Right lobe of liver (tissue), 6 donors: ENCODE data around the gene ACACA. TPM values are rescaled to one million over a fixed set of nuclear protein-coding genes. Genes with fewer than 3 reads are reported as not detected.

Source experiments
- ATAC-seq, 4 donors: fragments of 200-7000 bp; cut with Tn5 transposase; one replicate each; pipeline ENCODE4 v1.9.1; 2020; ENCODE audit warnings: mild to moderate bottlenecking in 4 of 4, moderate library complexity in 4 of 4
- DNase-seq, 3 donors: peaks; one replicate each; pipeline ENCODE4 v3.0.0-alpha.2; 2020
- H3K27ac ChIP-seq, 3 donors: fragments of 200-600 bp; one replicate each; pipeline ENCODE4 v1.8.0; 2022
- H3K27me3 ChIP-seq, 2 donors: fragments of 200-600 bp; one replicate each; pipeline ENCODE4 v1.8.0; 2022
- H3K36me3 ChIP-seq, 4 donors: fragments of 200-600 bp; sonication (generic) in 1 of 4; one replicate each; pipeline versions ENCODE4 v1.5.1 to v1.8.0; 2017 to 2022; ENCODE audit warnings: control low read depth in 1 of 4
- H3K4me1 ChIP-seq, 4 donors: fragments of 200-600 bp; sonication (generic) in 1 of 4; one replicate each; pipeline versions ENCODE4 v1.5.1 to v1.8.0; 2017 to 2022; ENCODE audit warnings: control low read depth in 1 of 4
- H3K4me3 ChIP-seq, 3 donors: fragments of 200-600 bp; one replicate each; pipeline ENCODE4 v1.8.0; 2022
- H3K9me3 ChIP-seq, 4 donors: fragments of 200-600 bp; sonication (generic) in 1 of 4; one replicate each; pipeline versions ENCODE4 v1.5.1 to v1.8.0; 2017 to 2022; ENCODE audit warnings: control low read depth in 1 of 4
- POLR2A ChIP-seq: fragments of 450-650 bp; IDR thresholded peaks from one replicate; pipeline ENCODE4 v1.6.1; 2017; ENCODE audit warnings: antibody characterized with exemption, mild to moderate bottlenecking
- WGBS: methylation state at CpG from one replicate; pipeline ENCODE4 v1.1.6; 2018; ENCODE audit warnings: low coverage, low lambda C conversion rate; ENCODE audit not compliant: insufficient coverage; ENCODE audit errors: missing lambda C conversion rate; 5-methylcytosine and 5-hydroxymethylcytosine counted together
- intact Hi-C, 2 donors: fragments of 100-400 bp; cut with DNase I; formaldehyde crosslinking; loops; one replicate each; pipeline versions ENCODE4 v1.11.2 to v1.14.1; 2022
- total RNA-seq, 6 experiments: library from RNA; depleted of rRNA in 2 of 6; stranded (reverse); fragments of >200 nt in 2 of 6; fragmentation: NEBNext Ultra II Directional in 3 of 6; extraction: Animal tissue kit (Norgen Biotek cat#: 25700) in 3 of 6; gene quantifications; one replicate each; pipeline versions ENCODE4 v1.1.0 to v1.2.4, GENCODE V29; 2016 to 2023
- TF ChIP-seq, protein P1 (sequence below), 4 donors: fragments of 200-600 bp in 3 of 4; fragments of 450-650 bp in 1 of 4; IDR thresholded peaks; one replicate each; pipeline versions ENCODE4 v1.5.1 to v1.8.0; 2016 to 2022; ENCODE audit warnings: antibody characterized with exemption in 4 of 4, mild to moderate bottlenecking in 2 of 4
- donor health status: DM: no; HTN: yes; CAD: no.
- donor health status: DM: no; HTN: no; CAD: no.
- donor health status: DM: no; HTN: no; CAD: no.
- donor health status: DM: no; HTN: yes; CAD: no.
- donor health status: DM: no; HTN: yes; CAD: no.

Gene ACACA
- total RNA-seq, 6 experiments from 2014 or later = 14.6 to 56.4 (median 27.1) TPM

DNA sequence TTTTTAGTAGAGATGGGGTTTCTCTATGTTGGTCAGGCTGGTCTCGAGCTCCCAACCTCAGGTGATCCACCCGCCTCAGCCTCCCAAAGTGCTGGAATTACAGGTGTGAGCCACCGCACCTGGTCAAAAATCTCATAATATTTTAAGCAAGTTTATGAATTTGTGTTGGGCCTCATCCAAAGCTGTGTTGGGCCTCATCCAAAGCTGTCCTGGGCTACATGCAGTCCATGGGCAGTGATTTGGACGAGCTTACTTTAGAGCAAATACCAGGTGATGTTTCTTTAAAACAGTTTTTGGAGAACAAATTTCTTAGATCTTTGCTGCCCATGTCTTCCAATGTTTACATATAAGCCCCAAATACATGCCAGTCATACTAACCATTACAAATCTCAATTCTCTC, 115.3 kb downstream of the ACACA start:
- 100% methylated on average over 2 of the region's 4 CpGs for WGBS
- Histone ChIP-seq H3K4me3 (no peak overlapping the region), H3K9me3 (no peaks in the 10 kb centered on the region), H3K4me1 (peaks cover 0 to 2% (median 0%) of the 10 kb centered on the region in 4 donors), H3K27me3 (no peaks in the 10 kb centered on the region), H3K36me3 (no peaks in the 10 kb centered on the region), H3K27ac (no peak overlapping the region)
- intact Hi-C loops = no loop called here
- no peak for TF ChIP-seq POLR2A
- TF ChIP-seq, protein P1, sequence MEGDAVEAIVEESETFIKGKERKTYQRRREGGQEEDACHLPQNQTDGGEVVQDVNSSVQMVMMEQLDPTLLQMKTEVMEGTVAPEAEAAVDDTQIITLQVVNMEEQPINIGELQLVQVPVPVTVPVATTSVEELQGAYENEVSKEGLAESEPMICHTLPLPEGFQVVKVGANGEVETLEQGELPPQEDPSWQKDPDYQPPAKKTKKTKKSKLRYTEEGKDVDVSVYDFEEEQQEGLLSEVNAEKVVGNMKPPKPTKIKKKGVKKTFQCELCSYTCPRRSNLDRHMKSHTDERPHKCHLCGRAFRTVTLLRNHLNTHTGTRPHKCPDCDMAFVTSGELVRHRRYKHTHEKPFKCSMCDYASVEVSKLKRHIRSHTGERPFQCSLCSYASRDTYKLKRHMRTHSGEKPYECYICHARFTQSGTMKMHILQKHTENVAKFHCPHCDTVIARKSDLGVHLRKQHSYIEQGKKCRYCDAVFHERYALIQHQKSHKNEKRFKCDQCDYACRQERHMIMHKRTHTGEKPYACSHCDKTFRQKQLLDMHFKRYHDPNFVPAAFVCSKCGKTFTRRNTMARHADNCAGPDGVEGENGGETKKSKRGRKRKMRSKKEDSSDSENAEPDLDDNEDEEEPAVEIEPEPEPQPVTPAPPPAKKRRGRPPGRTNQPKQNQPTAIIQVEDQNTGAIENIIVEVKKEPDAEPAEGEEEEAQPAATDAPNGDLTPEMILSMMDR (IDR thresholded peaks at IDR 0.05) = no peak
- ATAC-seq (no peak), DNase-seq (no peak)

- DNase-seq (no peak), ATAC-seq (peak in 1 of 4 donors; percentile 14)
- Histone ChIP-seq H3K9me3 (no peaks in the 10 kb centered on the region), H3K27ac (no peak overlapping the region), H3K4me1 (peaks cover 0 to 2% (median 0%) of the 10 kb centered on the region in 4 donors), H3K4me3 (no peak overlapping the region), H3K27me3 (no peaks in the 10 kb centered on the region), H3K36me3 (peaks cover 0 to 13% (median 3%) of the 10 kb centered on the region in 4 donors)
- intact Hi-C loops = no loop called here
- 50% methylated on average over 1 of the region's 1 CpG for WGBS
- TF ChIP-seq, protein P1 (IDR thresholded peaks at IDR 0.05) = no peak
- no peak for TF ChIP-seq POLR2A
These were observed 120.2 kb downstream of the ACACA start for GRCh38 chr17:37286430-37286829.

GRCh38 chr17:37284191-37284590, 122.4 kb downstream of the ACACA start:
- DNase-seq (no peak), ATAC-seq (no peak)
- H3K9me3 ChIP-seq = no peaks in the 10 kb centered on the region
- 87% methylated on average over 2 of the region's 2 CpGs for WGBS
- H3K27ac ChIP-seq = no peak overlapping the region
- peaks cover 0 to 2% (median 0%) of the 10 kb centered on the region in 4 donors for H3K4me1 ChIP-seq
- TF ChIP-seq, protein P1 (IDR thresholded peaks at IDR 0.05) = no peak
- no peak for TF ChIP-seq POLR2A
- H3K36me3 ChIP-seq = peaks cover 0 to 17% (median 3%) of the 10 kb centered on the region in 4 donors
- no peak overlapping the region for H3K4me3 ChIP-seq
- intact Hi-C loops = no loop called here
- H3K27me3 ChIP-seq = no peaks in the 10 kb centered on the region

DNA sequence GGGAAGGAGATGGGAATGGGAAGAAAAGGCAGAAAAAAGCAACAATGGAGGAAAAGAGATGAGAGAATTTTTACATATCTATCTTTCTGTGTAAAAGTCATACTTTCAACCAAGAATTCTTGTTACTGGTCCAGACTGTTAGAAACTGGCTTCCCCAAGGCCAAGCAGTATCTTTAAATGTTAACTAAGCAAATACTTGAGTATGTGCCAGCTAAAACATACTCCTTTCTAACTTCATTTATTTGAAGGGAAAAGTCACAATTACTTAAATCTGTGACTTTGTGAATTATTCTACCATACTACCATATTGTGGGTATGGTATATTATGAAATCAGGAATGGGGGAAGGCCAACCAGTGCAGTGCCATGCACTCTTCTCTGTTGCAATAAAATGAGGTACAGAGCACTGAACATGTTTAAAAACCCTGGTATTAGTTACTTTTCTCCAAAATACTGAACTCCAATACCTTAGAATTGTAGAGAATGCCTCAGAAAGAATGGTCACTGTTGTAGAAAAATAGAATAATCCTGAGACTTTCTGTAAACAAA, 123.1 kb downstream of the ACACA start:
- peaks cover 0 to 2% (median 0%) of the 10 kb centered on the region in 4 donors for H3K4me1 ChIP-seq
- TF ChIP-seq POLR2A = no peak
- TF ChIP-seq, protein P1 (IDR thresholded peaks at IDR 0.05) = no peak
- DNase-seq (no peak), ATAC-seq (no peak)
- H3K27ac ChIP-seq = no peak overlapping the region
- no peak overlapping the region for H3K4me3 ChIP-seq
- H3K36me3 ChIP-seq = peaks cover 0 to 17% (median 3%) of the 10 kb centered on the region in 4 donors
- no peaks in the 10 kb centered on the region for H3K27me3 ChIP-seq
- intact Hi-C loops = no loop called here
- no peaks in the 10 kb centered on the region for H3K9me3 ChIP-seq

DNA sequence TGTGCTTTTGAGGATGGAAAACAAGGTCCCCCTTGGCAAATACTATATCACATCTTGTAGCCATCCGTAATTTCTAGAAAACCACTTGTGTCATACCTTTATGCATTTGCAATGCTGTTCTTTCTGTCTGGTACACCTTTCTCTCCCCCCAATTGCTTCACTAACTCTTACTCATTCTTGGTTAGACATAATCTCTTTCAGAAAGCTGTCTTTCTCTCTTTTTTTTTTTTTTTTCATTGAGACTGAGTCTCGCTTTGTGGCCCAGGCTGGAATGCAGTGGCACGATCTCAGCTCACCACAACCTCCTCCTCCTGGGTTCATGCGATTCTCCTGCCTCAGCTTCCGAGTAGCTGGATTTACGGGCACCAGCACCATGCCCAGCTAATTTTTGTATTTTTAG, 125.8 kb downstream of the ACACA start:
- H3K9me3 ChIP-seq = no peaks in the 10 kb centered on the region
- 87% methylated on average over 5 of the region's 6 CpGs for WGBS
- no peak overlapping the region for H3K4me3 ChIP-seq
- no peak for ATAC-seq
- no peak overlapping the region for H3K27ac ChIP-seq
- TF ChIP-seq, protein P1 (IDR thresholded peaks at IDR 0.05) = no peak
- TF ChIP-seq POLR2A = no peak
- H3K36me3 ChIP-seq = peaks cover 0 to 23% (median 3%) of the 10 kb centered on the region in 4 donors
- intact Hi-C loops = no loop called here
- no peaks in the 10 kb centered on the region for H3K27me3 ChIP-seq
- DNase-seq = no peak
- H3K4me1 ChIP-seq = no peaks in the 10 kb centered on the region
